Caco-2 (cell line): ENCODE data around the gene VAPA. TPM values are rescaled to one million over a fixed set of nuclear protein-coding genes. Genes with fewer than 3 reads are reported as not detected.

Experiments used
- BruUV-seq: library from RNA; stranded (reverse); fragments of 400-500 nt; replicated peaks from 2 replicates; lab custom pipeline; 2021; lab: Mats Ljungman, UMichigan
- CTCF ChIA-PET: fragments of 300-600 bp; sonication (Branson Sonifier 250); formaldehyde crosslinking; loops from one replicate; lab custom pipeline; 2022; ENCODE audit warnings: antibody characterized with exemption; lab: Charles Lee
- POLR2A ChIA-PET: fragments of 300-600 bp; sonication (Branson Sonifier 250); formaldehyde crosslinking; loops from one replicate; lab custom pipeline; 2022; ENCODE audit warnings: antibody characterized with exemption; lab: Charles Lee
- DNase-seq, 2 experiments: peaks; one replicate each; pipeline versions ENCODE4 v3.0.0 to v3.0.0-alpha.2; 2020 to 2022
- H3K27me3 ChIP-seq: replicated peaks from 2 replicates; pipeline ENCODE4 v1.6.0; 2011; ENCODE audit warnings: low read length; ENCODE audit not compliant: control insufficient read depth, insufficient read depth
- H3K36me3 ChIP-seq: 2 replicates; pipeline ENCODE4 v1.5.1; 2011; ENCODE audit warnings: low read length; ENCODE audit not compliant: control insufficient read depth, insufficient read depth
- H3K4me1 ChIP-seq: fragments of 250-450 bp; sonication (Bioruptor Pico); 2 replicates; pipeline ENCODE4 v1.5.1; 2020; ENCODE audit warnings: mild to moderate bottlenecking
- H3K4me3 ChIP-seq: 2 replicates; pipeline ENCODE4 v1.5.1; 2011; ENCODE audit warnings: low read depth, mild to moderate bottlenecking, control low read depth, low read length
- H3K9me3 ChIP-seq: fragments of 250-450 bp; sonication (Bioruptor Pico); 2 replicates; pipeline ENCODE4 v1.5.1; 2020; ENCODE audit warnings: mild to moderate bottlenecking, moderate library complexity
- H3K27ac Mint-ChIP-seq: one replicate; pipeline ENCODE4 v1.8.0; 2022; ENCODE audit warnings: mixed read lengths; ENCODE audit not compliant: unreplicated experiment
- H3K27me3 Mint-ChIP-seq: one replicate; pipeline ENCODE4 v1.8.0; 2022; ENCODE audit warnings: mixed read lengths; ENCODE audit not compliant: insufficient read depth, unreplicated experiment
- H3K36me3 Mint-ChIP-seq: one replicate; pipeline ENCODE4 v1.8.0; 2022; ENCODE audit warnings: mild to moderate bottlenecking, mixed read lengths; ENCODE audit not compliant: insufficient read depth, unreplicated experiment
- H3K4me1 Mint-ChIP-seq: one replicate; pipeline ENCODE4 v1.8.0; 2022; ENCODE audit warnings: low read depth, mixed read lengths; ENCODE audit not compliant: unreplicated experiment
- H3K4me3 Mint-ChIP-seq: one replicate; pipeline ENCODE4 v1.8.0; 2022; ENCODE audit warnings: mild to moderate bottlenecking, moderate library complexity, mixed read lengths; ENCODE audit not compliant: unreplicated experiment
- H3K9me3 Mint-ChIP-seq: one replicate; pipeline ENCODE4 v1.8.0; 2022; ENCODE audit warnings: mixed read lengths; ENCODE audit not compliant: unreplicated experiment
- CTCF ChIP-seq, 2 experiments: fragments of 200-600 bp in 1 of 2; IDR thresholded peaks; 1 replicate in 1 of 2; 2 replicates in 1 of 2; pipeline versions ENCODE4 v1.5.1 to v1.8.0; 2011 to 2022; ENCODE audit warnings: antibody characterized with exemption in 1 of 2, control low read depth in 1 of 2, inconsistent platforms in 1 of 2, low read depth in 1 of 2, low read length in 1 of 2, mild to moderate bottlenecking in 1 of 2, moderate library complexity in 1 of 2; ENCODE audit not compliant: insufficient read depth in 1 of 2, severe bottlenecking in 1 of 2, unreplicated experiment in 1 of 2
- intact Hi-C: fragments of 100-400 bp; cut with micrococcal nuclease; formaldehyde crosslinking; loops from one replicate; pipeline ENCODE4 v1.10.0; 2022; ENCODE audit not compliant: unreplicated experiment
- total RNA-seq: library from RNA; stranded (reverse); gene quantifications from 2 replicates; pipeline ENCODE4 v1.2.3, GENCODE V29; 2022

Gene VAPA
- total RNA-seq, 1 experiment from 2014 or later = 222 TPM

- Mint-ChIP-seq H3K36me3 (peaks cover under 1% of the 10 kb centered on the region), H3K4me1 (peaks cover 11% of the 10 kb centered on the region), H3K9me3 (no peaks in the 10 kb centered on the region), H3K27me3 (no peaks in the 10 kb centered on the region), H3K27ac (no peak overlapping the region), H3K4me3 (no peak overlapping the region)
- TF ChIP-seq CTCF (IDR thresholded peaks at IDR 0.05; ENCODE audit: insufficient read depth in 1 of 2, low read depth in 1 of 2, low read length in 1 of 2, severe bottlenecking in 1 of 2, unreplicated experiment in 1 of 2) = no peak
- ChIA-PET POLR2A (no interaction called here), CTCF (no interaction called here)
- H3K4me1 ChIP-seq = peaks cover 10% of the 10 kb centered on the region
- DNase-seq = no peak
- no peaks in the 10 kb centered on the region for H3K9me3 ChIP-seq
- H3K27me3 ChIP-seq = no peaks in the 10 kb centered on the region
- no peaks in the 10 kb centered on the region for H3K36me3 ChIP-seq
- intact Hi-C loops = loop anchor here (5.0 kb wide), 2 partner anchors 51 to 154 kb away; no protein-coding TSS in a partner anchor
- BruUV-seq = no TSS peak
- no peak overlapping the region for H3K4me3 ChIP-seq
These were observed 52.2 kb downstream of the VAPA start for GRCh38 chr18:9965711-9966624.

- no peak overlapping the region for H3K4me3 ChIP-seq
- intact Hi-C loops = loop anchor here (5.0 kb wide), 2 partner anchors 49 to 156 kb away; no protein-coding TSS in a partner anchor
- H3K4me3 Mint-ChIP-seq = no peak overlapping the region
- peaks cover 11% of the 10 kb centered on the region for H3K4me1 Mint-ChIP-seq
- no peaks in the 10 kb centered on the region for H3K36me3 ChIP-seq
- H3K27me3 Mint-ChIP-seq = no peaks in the 10 kb centered on the region
- no peak for TF ChIP-seq CTCF (IDR thresholded peaks at IDR 0.05; ENCODE audit: insufficient read depth in 1 of 2, low read depth in 1 of 2, low read length in 1 of 2, severe bottlenecking in 1 of 2, unreplicated experiment in 1 of 2)
- H3K27me3 ChIP-seq = no peaks in the 10 kb centered on the region
- no peaks in the 10 kb centered on the region for H3K9me3 ChIP-seq
- ChIA-PET POLR2A (no interaction called here), CTCF (interaction anchor here (0.8 kb wide), 1 partner anchor 550 kb away, joined by 3 read pairs; no protein-coding TSS in a partner anchor)
- BruUV-seq = no TSS peak
- peaks cover 10% of the 10 kb centered on the region for H3K4me1 ChIP-seq
- no peak overlapping the region for H3K27ac Mint-ChIP-seq
- no peaks in the 10 kb centered on the region for H3K9me3 Mint-ChIP-seq
- no peak for DNase-seq
- no peaks in the 10 kb centered on the region for H3K36me3 Mint-ChIP-seq
These were observed 54.4 kb downstream of the VAPA start for GRCh38 chr18:9968081-9968848.

- no peak for TF ChIP-seq CTCF (IDR thresholded peaks at IDR 0.05; ENCODE audit: insufficient read depth in 1 of 2, low read depth in 1 of 2, low read length in 1 of 2, severe bottlenecking in 1 of 2, unreplicated experiment in 1 of 2)
- BruUV-seq = no TSS peak
- H3K4me3 ChIP-seq = no peak overlapping the region
- CTCF ChIA-PET = interaction anchor here (0.8 kb wide), 1 partner anchor 549 kb away, joined by 3 read pairs; no protein-coding TSS in a partner anchor
- no peaks in the 10 kb centered on the region for H3K36me3 ChIP-seq
- intact Hi-C loops = loop anchor here (5.0 kb wide), 2 partner anchors 48 to 157 kb away; no protein-coding TSS in a partner anchor
- Mint-ChIP-seq H3K4me1 (peaks cover 11% of the 10 kb centered on the region), H3K9me3 (no peaks in the 10 kb centered on the region), H3K27me3 (no peaks in the 10 kb centered on the region), H3K4me3 (no peak overlapping the region), H3K27ac (no peak overlapping the region), H3K36me3 (no peaks in the 10 kb centered on the region)
- no peaks in the 10 kb centered on the region for H3K9me3 ChIP-seq
- DNase-seq = no peak
- POLR2A ChIA-PET = no interaction called here
- H3K4me1 ChIP-seq = peaks cover 10% of the 10 kb centered on the region
- no peaks in the 10 kb centered on the region for H3K27me3 ChIP-seq
These were observed 55.4 kb downstream of the VAPA start for GRCh38 chr18:9969247-9969646.
